Measurements from ENCODE around the gene AKNAD1.

- TF ChIP-seq POLR2A (IDR thresholded peaks at IDR 0.05; ENCODE audit: low read depth, low read length) (no peak), POLR2AphosphoS5 (IDR thresholded peaks at IDR 0.05; ENCODE audit: low read depth, low read length) (no peak), TAF1 (IDR thresholded peaks at IDR 0.05; ENCODE audit: borderline replicate concordance, low read depth, low read length) (no peak)
Observed at GRCh38 chr1:108843390-108844137, 13.3 kb downstream of the AKNAD1 start.

All from GM12892 (cell line).